Activated CD8-positive, alpha-beta T cell treated with anti-CD3 and anti-CD28 coated beads for 36 hours (primary cell): ENCODE data around the gene CELF2. TPM values are rescaled to one million over a fixed set of nuclear protein-coding genes. Genes with fewer than 3 reads are reported as not detected.
"Not testable (repeated sequence)": the region's sequence is repeated elsewhere in the genome, so short reads cannot be mapped to it uniquely, and the experiment has no call there.

Experiments
- ATAC-seq: fragments of 200-7000 bp; cut with Tn5 transposase; one replicate; pipeline ENCODE4 v1.10.0; 2021; ENCODE audit warnings: mild to moderate bottlenecking, moderate library complexity
- CTCF ChIA-PET: fragments of 350-600 bp; sonication (Branson Sonifier 250); formaldehyde crosslinking; loops from one replicate; lab custom pipeline; 2021; ENCODE audit warnings: antibody characterized with exemption; lab: Charles Lee
- POLR2A ChIA-PET: fragments of 350-600 bp; sonication (Branson Sonifier 250); formaldehyde crosslinking; loops from one replicate; lab custom pipeline; 2021; ENCODE audit warnings: antibody characterized with exemption; lab: Charles Lee
- DNase-seq: peaks from one replicate; pipeline ENCODE4 v3.0.0-alpha.2; 2020
- H3K27ac Mint-ChIP-seq: one replicate; pipeline ENCODE4 v1.8.0; 2021; ENCODE audit warnings: mild to moderate bottlenecking, mixed read lengths
- H3K27me3 Mint-ChIP-seq: one replicate; pipeline ENCODE4 v1.8.0; 2021; ENCODE audit warnings: mixed read lengths
- H3K36me3 Mint-ChIP-seq: one replicate; pipeline ENCODE4 v1.8.0; 2021; ENCODE audit warnings: low read depth, mixed read lengths
- H3K4me1 Mint-ChIP-seq: one replicate; pipeline ENCODE4 v1.8.0; 2021; ENCODE audit warnings: low read depth, mixed read lengths
- H3K4me3 Mint-ChIP-seq: one replicate; pipeline ENCODE4 v1.8.0; 2021; ENCODE audit warnings: mild to moderate bottlenecking, moderate library complexity, mixed read lengths
- H3K9me3 Mint-ChIP-seq: one replicate; pipeline ENCODE4 v1.8.0; 2021; ENCODE audit warnings: mixed read lengths
- intact Hi-C: fragments of 100-400 bp; cut with micrococcal nuclease; formaldehyde crosslinking; loops from one replicate; pipeline ENCODE4 v1.10.0; 2022
- total RNA-seq, 2 experiments: library from RNA; stranded (reverse); gene quantifications; one replicate each; pipeline ENCODE4 v1.2.3, GENCODE V29; 2021
- TF ChIP-seq, protein P1 (sequence below): fragments of 200-600 bp; IDR thresholded peaks from one replicate; pipeline ENCODE4 v1.8.0; 2022; ENCODE audit warnings: antibody characterized with exemption, mild to moderate bottlenecking

CELF2 gene
- total RNA-seq, 2 experiments from 2014 or later = 132 to 133 TPM

DNA sequence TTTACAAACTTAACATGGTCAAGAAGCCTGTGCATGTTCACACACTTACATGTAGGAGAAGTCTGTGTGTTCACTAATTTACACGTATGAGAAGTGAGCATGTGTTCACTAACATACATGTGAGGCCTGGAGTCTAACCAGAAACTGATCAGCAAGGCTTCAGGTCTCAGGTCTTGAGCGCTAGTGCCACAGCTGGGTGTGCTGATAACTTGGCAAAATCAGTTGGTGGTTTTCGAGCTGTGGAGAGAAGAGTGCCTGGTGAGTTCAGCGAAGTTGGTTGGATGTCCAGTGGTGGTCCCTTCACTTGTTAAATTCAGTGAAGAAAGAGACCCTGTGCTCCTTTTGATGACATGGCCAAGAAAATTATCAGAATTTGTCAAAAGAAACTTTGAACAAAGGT lies 98.7 kb downstream of the CELF2 start:
- H3K27ac Mint-ChIP-seq = no peak overlapping the region
- H3K4me3 Mint-ChIP-seq = no peak overlapping the region
- no peaks in the 10 kb centered on the region for H3K9me3 Mint-ChIP-seq
- no peak for DNase-seq
- TF ChIP-seq, protein P1, sequence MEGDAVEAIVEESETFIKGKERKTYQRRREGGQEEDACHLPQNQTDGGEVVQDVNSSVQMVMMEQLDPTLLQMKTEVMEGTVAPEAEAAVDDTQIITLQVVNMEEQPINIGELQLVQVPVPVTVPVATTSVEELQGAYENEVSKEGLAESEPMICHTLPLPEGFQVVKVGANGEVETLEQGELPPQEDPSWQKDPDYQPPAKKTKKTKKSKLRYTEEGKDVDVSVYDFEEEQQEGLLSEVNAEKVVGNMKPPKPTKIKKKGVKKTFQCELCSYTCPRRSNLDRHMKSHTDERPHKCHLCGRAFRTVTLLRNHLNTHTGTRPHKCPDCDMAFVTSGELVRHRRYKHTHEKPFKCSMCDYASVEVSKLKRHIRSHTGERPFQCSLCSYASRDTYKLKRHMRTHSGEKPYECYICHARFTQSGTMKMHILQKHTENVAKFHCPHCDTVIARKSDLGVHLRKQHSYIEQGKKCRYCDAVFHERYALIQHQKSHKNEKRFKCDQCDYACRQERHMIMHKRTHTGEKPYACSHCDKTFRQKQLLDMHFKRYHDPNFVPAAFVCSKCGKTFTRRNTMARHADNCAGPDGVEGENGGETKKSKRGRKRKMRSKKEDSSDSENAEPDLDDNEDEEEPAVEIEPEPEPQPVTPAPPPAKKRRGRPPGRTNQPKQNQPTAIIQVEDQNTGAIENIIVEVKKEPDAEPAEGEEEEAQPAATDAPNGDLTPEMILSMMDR = no peak
- no peak for ATAC-seq
- no peaks in the 10 kb centered on the region for H3K27me3 Mint-ChIP-seq
- ChIA-PET POLR2A (no interaction called here), CTCF (no interaction called here)
- H3K4me1 Mint-ChIP-seq = peaks cover 18% of the 10 kb centered on the region
- intact Hi-C loops = no loop called here
- no peaks in the 10 kb centered on the region for H3K36me3 Mint-ChIP-seq

DNA sequence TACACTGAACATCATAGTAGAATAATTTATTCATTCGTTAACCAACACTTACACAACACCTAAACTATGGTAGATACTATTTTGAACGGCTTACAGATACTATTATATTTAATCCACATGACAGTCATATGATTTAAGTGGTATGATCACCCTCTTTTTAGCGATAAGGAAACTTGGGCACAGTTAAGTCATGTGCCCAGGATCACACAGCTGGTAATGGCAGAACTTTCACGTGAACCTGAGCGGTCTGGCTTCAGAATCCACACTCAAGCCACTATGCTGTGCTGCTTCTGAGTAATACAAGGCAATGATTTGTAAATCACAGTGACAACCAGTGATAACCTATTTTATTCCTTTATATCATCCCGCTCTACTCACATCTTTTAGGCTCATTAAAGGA lies 99.1 kb downstream of the CELF2 start:
- ATAC-seq (no peak), DNase-seq (no peak)
- Mint-ChIP-seq H3K27me3 (no peaks in the 10 kb centered on the region), H3K36me3 (no peaks in the 10 kb centered on the region), H3K9me3 (no peaks in the 10 kb centered on the region), H3K4me1 (peaks cover 21% of the 10 kb centered on the region), H3K27ac (no peak overlapping the region), H3K4me3 (no peak overlapping the region)
- TF ChIP-seq, protein P1 = no peak
- ChIA-PET POLR2A (no interaction called here), CTCF (no interaction called here)
- intact Hi-C loops = no loop called here

DNA sequence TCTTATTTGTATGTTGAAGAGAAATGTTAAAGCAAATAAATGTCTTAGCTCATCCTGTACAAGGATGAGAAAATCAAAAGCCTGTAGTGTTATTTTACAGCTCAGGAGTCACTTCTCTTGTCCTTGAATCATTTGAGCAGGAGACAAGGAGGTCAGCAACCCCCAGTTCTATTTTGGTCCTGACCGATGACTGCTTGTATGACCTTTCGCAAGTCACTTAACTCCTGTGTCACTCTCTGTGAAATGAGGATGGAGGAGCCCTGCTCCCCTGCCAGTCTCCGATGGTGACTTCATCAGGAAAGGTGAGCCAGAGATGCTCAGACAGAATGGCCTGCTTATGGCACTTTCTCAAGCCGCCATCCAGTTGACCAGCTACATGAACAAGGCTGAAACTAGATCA lies 101.0 kb downstream of the CELF2 start:
- H3K4me3 Mint-ChIP-seq = no peak overlapping the region
- CTCF ChIA-PET = interaction anchor here (0.9 to 1.0 kb wide), 2 partner anchors 16 to 23 kb away, joined by 3 read pairs; no protein-coding TSS in a partner anchor
- TF ChIP-seq, protein P1 = no peak
- H3K9me3 Mint-ChIP-seq = peaks cover 3% of the 10 kb centered on the region
- DNase-seq = no peak
- no peaks in the 10 kb centered on the region for H3K27me3 Mint-ChIP-seq
- no peak overlapping the region for H3K27ac Mint-ChIP-seq
- no peak for ATAC-seq
- H3K36me3 Mint-ChIP-seq = peaks cover 3% of the 10 kb centered on the region
- peaks cover 17% of the 10 kb centered on the region for H3K4me1 Mint-ChIP-seq
- POLR2A ChIA-PET = interaction anchor here (0.9 kb wide), 1 partner anchor 31 kb away, joined by 3 read pairs; no protein-coding TSS in a partner anchor
- intact Hi-C loops = no loop called here

DNA sequence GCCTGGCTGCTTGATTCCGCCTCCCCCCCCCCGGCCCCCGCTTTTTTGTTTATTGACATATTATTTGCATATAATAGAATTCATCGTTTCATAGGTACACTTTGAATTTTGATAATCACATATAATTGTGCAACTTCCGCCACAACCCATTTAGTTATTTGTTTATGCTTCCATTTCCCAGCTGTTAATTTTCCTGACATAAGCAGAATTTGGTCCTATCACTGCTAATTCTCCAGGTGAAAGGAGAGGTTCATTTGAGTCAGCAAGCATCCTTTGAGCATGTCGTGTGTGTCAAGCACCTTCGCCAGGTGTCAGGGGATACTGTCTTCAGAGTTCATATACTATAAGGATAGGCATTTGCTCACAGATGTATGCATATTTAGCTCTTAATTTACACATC lies 102.2 kb downstream of the CELF2 start:
- DNase-seq (no peak), ATAC-seq (no peak)
- H3K27me3 Mint-ChIP-seq = no peaks in the 10 kb centered on the region
- no peak overlapping the region for H3K4me3 Mint-ChIP-seq
- intact Hi-C loops = no loop called here
- no peak overlapping the region for H3K27ac Mint-ChIP-seq
- TF ChIP-seq, protein P1 = no peak
- ChIA-PET CTCF (interaction anchor here (1.1 to 2.0 kb wide), 3 partner anchors 8 to 151 kb away, joined by 3 to 7 read pairs (median 3); no protein-coding TSS in a partner anchor), POLR2A (no interaction called here)
- H3K9me3 Mint-ChIP-seq = peaks cover 9% of the 10 kb centered on the region
- peaks cover 4% of the 10 kb centered on the region for H3K36me3 Mint-ChIP-seq
- peaks cover 16% of the 10 kb centered on the region for H3K4me1 Mint-ChIP-seq

DNA sequence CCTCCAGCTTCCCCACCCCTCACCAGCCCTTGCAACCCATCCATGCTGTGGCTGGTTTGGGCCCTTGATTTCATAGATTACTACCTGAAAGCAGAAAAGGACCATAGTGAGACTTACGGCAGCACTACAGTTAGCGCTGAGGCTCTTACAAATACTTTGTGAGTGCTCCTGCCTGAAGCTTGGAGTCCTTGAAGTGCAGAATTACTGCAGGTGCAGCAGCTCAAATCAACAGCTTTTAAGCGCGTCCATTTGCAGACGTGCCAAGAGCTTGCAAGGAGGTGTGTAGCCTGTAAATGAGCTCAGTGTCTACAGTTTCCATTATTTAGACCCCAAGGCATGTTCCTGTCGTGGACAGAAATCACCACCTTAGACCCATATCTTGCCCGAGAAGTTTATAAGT lies 103.0 kb downstream of the CELF2 start:
- CTCF ChIA-PET = interaction anchor here (1.1 to 2.0 kb wide), 3 partner anchors 8 to 150 kb away, joined by 3 to 7 read pairs (median 3); no protein-coding TSS in a partner anchor
- Mint-ChIP-seq H3K36me3 (peaks cover 4% of the 10 kb centered on the region), H3K9me3 (peaks cover 11% of the 10 kb centered on the region), H3K4me3 (no peak overlapping the region), H3K4me1 (peaks cover 12% of the 10 kb centered on the region), H3K27ac (no peak overlapping the region), H3K27me3 (no peaks in the 10 kb centered on the region)
- POLR2A ChIA-PET = no interaction called here
- DNase-seq (no peak), ATAC-seq (no peak)
- intact Hi-C loops = no loop called here
- TF ChIP-seq, protein P1 = no peak

DNA sequence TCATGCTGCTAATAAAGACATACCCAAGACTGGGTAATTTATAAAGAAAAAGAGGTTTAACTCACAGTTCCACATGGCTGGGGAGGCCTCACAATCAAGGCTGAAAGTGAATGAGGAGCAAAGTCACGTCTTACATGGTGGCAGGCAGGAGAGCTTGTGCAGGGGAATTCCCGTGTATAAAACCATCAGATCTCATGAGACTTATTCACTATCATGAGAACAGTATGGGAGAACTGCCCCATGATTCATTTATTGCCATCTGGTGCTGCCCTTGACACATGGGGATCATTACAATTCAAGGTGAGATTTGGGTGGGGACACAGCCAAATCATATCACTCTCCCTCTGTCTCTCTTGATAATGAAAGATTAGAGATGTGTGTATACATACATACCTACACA lies 106.2 kb downstream of the CELF2 start:
- Mint-ChIP-seq H3K4me1 (peaks cover 12% of the 10 kb centered on the region), H3K27ac (peak overlapping the region; percentile 61), H3K9me3 (peaks cover 11% of the 10 kb centered on the region)
- intact Hi-C loops, H3K4me3 Mint-ChIP-seq, H3K27me3 Mint-ChIP-seq, H3K36me3 Mint-ChIP-seq, POLR2A ChIA-PET: not testable (repeated sequence)
- DNase-seq (peak; percentile 43), ATAC-seq (peak; percentile 66)
- CTCF ChIA-PET = interaction anchor here (1.4 to 5.0 kb wide), 4 partner anchors 10 to 118 kb away, joined by 3 to 25 read pairs (median 4); no protein-coding TSS in a partner anchor
